GM18505 (cell line): ENCODE data around the gene VLDLR.

Experiments used
- ATAC-seq: cut with Tn5 transposase; IDR thresholded peaks from one replicate; pipeline ENCODE4 v1.9.1; 2021; ENCODE audit not compliant: unreplicated experiment
- POLR2A ChIP-seq: IDR thresholded peaks from 4 replicates; pipeline ENCODE4 v1.6.1; 2011; ENCODE audit warnings: borderline replicate concordance; ENCODE audit not compliant: insufficient read depth, insufficient read length; ENCODE audit errors: extremely low read depth

Gene VLDLR

GRCh38 chr9:2608276-2608675 is 13.3 kb upstream of the VLDLR start:
- no peak for TF ChIP-seq POLR2A
- ATAC-seq, result no peak

GRCh38 chr9:2610985-2611384 is 10.6 kb upstream of the VLDLR start:
- TF ChIP-seq POLR2A, result no peak
- no peak for ATAC-seq

- no peak for ATAC-seq
- TF ChIP-seq POLR2A, result no peak
Observed at GRCh38 chr9:2611961-2612360, 9.6 kb upstream of the VLDLR start.

- no peak for TF ChIP-seq POLR2A
- ATAC-seq, result no peak
Observed at GRCh38 chr9:2613730-2614271, 7.8 kb upstream of the VLDLR start.

GRCh38 chr9:2615497-2615896 is 6.1 kb upstream of the VLDLR start:
- no peak for ATAC-seq
- no peak for TF ChIP-seq POLR2A

GRCh38 chr9:2616692-2617377 is 4.8 kb upstream of the VLDLR start:
- ATAC-seq, result no peak
- TF ChIP-seq POLR2A, result no peak

GRCh38 chr9:2618289-2618688 is 3.3 kb upstream of the VLDLR start:
- no peak for ATAC-seq
- TF ChIP-seq POLR2A, result no peak

GRCh38 chr9:2620919-2621721 is 467 bp upstream of the VLDLR start:
- ATAC-seq, result peak; percentile 39

GRCh38 chr9:2622461-2623287 is 1.1 kb downstream of the VLDLR start:
- peak; percentile 41 for ATAC-seq
- TF ChIP-seq POLR2A, result no peak

More at GRCh38 chr9:2620919-2621721, 467 bp upstream of the VLDLR start:
- TF ChIP-seq POLR2A, result no peak

- peak; percentile 3 for ATAC-seq
- no peak for TF ChIP-seq POLR2A
Observed at GRCh38 chr9:2623288-2624050, 1.9 kb downstream of the VLDLR start.

GRCh38 chr9:2624051-2624682 is 2.6 kb downstream of the VLDLR start:
- no peak for TF ChIP-seq POLR2A
- ATAC-seq, result no peak

- TF ChIP-seq POLR2A, result no peak
Observed at GRCh38 chr9:2625427-2625826, 3.8 kb downstream of the VLDLR start.

More at GRCh38 chr9:2625427-2625826, 3.8 kb downstream of the VLDLR start:
- ATAC-seq, result no peak
